ENCODE results near the gene YIPF6. TPM values are rescaled to one million over a fixed set of nuclear protein-coding genes. Genes with fewer than 3 reads are reported as not detected.

Gene YIPF6
- 42.4 TPM for total RNA-seq

GRCh38 chrX:68498508-68499379 lies at the start of gene YIPF6:
TSS of gene YIPF6 (plus strand) at chrX:68499051. CDS start at chrX:68499067, 16 bp downstream.

Other genes with a start within 250 kb of the YIPF6 start
- gene OPHN1, start 65.6 kb upstream of the YIPF6 start, total RNA-seq = 19.1 TPM
- gene STARD8, start 148.6 kb downstream of the YIPF6 start, total RNA-seq = 10.2 TPM

All from camera-type eye (tissue), 1 donor.